ENCODE measurements around the gene TXNRD2.
A peak's percentile ranks its signal among the peaks of the same experiment; 100 is the strongest.

TXNRD2 gene

GRCh38 chr22:19986410-19987341 is 45.1 kb upstream of the TXNRD2 start:
- no peaks in the 10 kb centered on the region for H3K9me3 ChIP-seq (ENCODE audit: control insufficient read depth, low read length)
- H2BK15ac ChIP-seq (ENCODE audit: low read depth, poor library complexity, severe bottlenecking), result no peak overlapping the region
- H3K79me1 ChIP-seq (replicated peaks; ENCODE audit: low read length, poor library complexity, severe bottlenecking), result peaks cover 39% of the 10 kb centered on the region
- H2BK120ac ChIP-seq (ENCODE audit: low read depth, low read length), result no peak overlapping the region
- H2BK12ac ChIP-seq (ENCODE audit: low read length in 2 of 2), result no peak overlapping the region
- DNase-seq, result peak; percentile 77
- H3K14ac ChIP-seq (ENCODE audit: low read length in 2 of 2), result no peak overlapping the region
- no peak overlapping the region for H3K27ac ChIP-seq (ENCODE audit: low read length, poor library complexity, severe bottlenecking)
- peaks cover 0 to 2% of the 10 kb centered on the region in 2 experiments for H3K27me3 ChIP-seq (ENCODE audit: control insufficient read depth in 1 of 2, insufficient read depth in 1 of 2, low read length in 2 of 2)
- peak overlapping the region; percentile 9 to 47 for H3K4ac ChIP-seq (ENCODE audit: low read depth in 1 of 2, low read length in 2 of 2)
- H3K4me1 ChIP-seq (ENCODE audit: control insufficient read depth, insufficient read depth, low read depth, low read length), result peaks cover 58% of the 10 kb centered on the region
- H3K9ac ChIP-seq (ENCODE audit: low read length), result peak overlapping the region; percentile 84
- H3K18ac ChIP-seq (ENCODE audit: low read depth in 1 of 2, low read length in 2 of 2), result peak overlapping the region; percentile 63 to 65
- peak overlapping the region; percentile 68 to 84 for H3K4me3 ChIP-seq (ENCODE audit: insufficient read depth in 1 of 2, low read depth in 1 of 2, low read length in 2 of 2)
- H3K36me3 ChIP-seq (ENCODE audit: control insufficient read depth in 1 of 2, insufficient read depth in 2 of 2, low read depth in 1 of 2, low read length in 2 of 2), result peaks cover 0 to 9% of the 10 kb centered on the region in 2 experiments
- H3K4me2 ChIP-seq (ENCODE audit: low read length, poor library complexity, severe bottlenecking), result peak overlapping the region; percentile 86
- WGBS, result 1% methylated on average over 39 of the region's 76 CpGs
- no peak overlapping the region for H3K23ac ChIP-seq (ENCODE audit: low read length in 2 of 2)
- no peak overlapping the region for H4K91ac ChIP-seq (ENCODE audit: low read length)
- H2BK5ac ChIP-seq (ENCODE audit: low read depth, low read length, poor library complexity, severe bottlenecking), result peak overlapping the region; percentile 39
- peak overlapping the region; percentile 5 for H4K8ac ChIP-seq (ENCODE audit: low read length)
- H2AFZ ChIP-seq (ENCODE audit: low read depth, low read length), result peak overlapping the region; percentile 68
- no peak overlapping the region for H2AK5ac ChIP-seq (ENCODE audit: low read length, severe bottlenecking)

- no peak overlapping the region for H3K27ac ChIP-seq (ENCODE audit: low read length, poor library complexity, severe bottlenecking)
- H2AK5ac ChIP-seq (ENCODE audit: low read length, severe bottlenecking), result peak overlapping the region; percentile 49
- peak overlapping the region; percentile 30 for H4K91ac ChIP-seq (ENCODE audit: low read length)
Observed at GRCh38 chr22:19986011-19986409, 44.4 kb upstream of the TXNRD2 start.

GRCh38 chr22:19984851-19985811 is 43.5 kb upstream of the TXNRD2 start:
- Histone ChIP-seq H2BK120ac (ENCODE audit: low read depth, low read length) (no peak overlapping the region), H4K91ac (ENCODE audit: low read length) (no peak overlapping the region), H3K4me2 (ENCODE audit: low read length, poor library complexity, severe bottlenecking) (no peak overlapping the region), H3K14ac (ENCODE audit: low read length in 2 of 2) (no peak overlapping the region), H2BK12ac (ENCODE audit: low read length in 2 of 2) (no peak overlapping the region), H3K4me1 (ENCODE audit: control insufficient read depth, insufficient read depth, low read depth, low read length) (peaks cover 46% of the 10 kb centered on the region), H3K27me3 (ENCODE audit: control insufficient read depth in 1 of 2, insufficient read depth in 1 of 2, low read length in 2 of 2) (no peaks in the 10 kb centered on the region), H3K4ac (ENCODE audit: low read depth in 1 of 2, low read length in 2 of 2) (no peak overlapping the region), H2BK5ac (ENCODE audit: low read depth, low read length, poor library complexity, severe bottlenecking) (no peak overlapping the region), H4K8ac (ENCODE audit: low read length) (no peak overlapping the region), H2AK5ac (ENCODE audit: low read length, severe bottlenecking) (peak overlapping the region; percentile 71), H3K36me3 (ENCODE audit: control insufficient read depth in 1 of 2, insufficient read depth in 2 of 2, low read depth in 1 of 2, low read length in 2 of 2) (peaks cover 0 to 24% of the 10 kb centered on the region in 2 experiments), H3K4me3 (ENCODE audit: insufficient read depth in 1 of 2, low read depth in 1 of 2, low read length in 2 of 2) (no peak overlapping the region), H2AFZ (ENCODE audit: low read depth, low read length) (no peak overlapping the region), H3K79me1 (replicated peaks; ENCODE audit: low read length, poor library complexity, severe bottlenecking) (peaks cover 40% of the 10 kb centered on the region), H3K23ac (ENCODE audit: low read length in 2 of 2) (no peak overlapping the region), H3K27ac (ENCODE audit: low read length, poor library complexity, severe bottlenecking) (no peak overlapping the region), H2BK15ac (ENCODE audit: low read depth, poor library complexity, severe bottlenecking) (no peak overlapping the region), H3K9me3 (ENCODE audit: control insufficient read depth, low read length) (no peaks in the 10 kb centered on the region), H3K9ac (ENCODE audit: low read length) (no peak overlapping the region), H3K18ac (ENCODE audit: low read depth in 1 of 2, low read length in 2 of 2) (no peak overlapping the region)
- DNase-seq, result no peak
- 89% methylated on average over 11 of the region's 11 CpGs for WGBS

More at GRCh38 chr22:19986011-19986409, 44.4 kb upstream of the TXNRD2 start:
- Histone ChIP-seq H2AFZ (ENCODE audit: low read depth, low read length) (no peak overlapping the region), H2BK120ac (ENCODE audit: low read depth, low read length) (no peak overlapping the region), H3K36me3 (ENCODE audit: control insufficient read depth in 1 of 2, insufficient read depth in 2 of 2, low read depth in 1 of 2, low read length in 2 of 2) (peaks cover 0 to 16% of the 10 kb centered on the region in 2 experiments), H3K14ac (ENCODE audit: low read length in 2 of 2) (no peak overlapping the region), H3K18ac (ENCODE audit: low read depth in 1 of 2, low read length in 2 of 2) (no peak overlapping the region), H2BK5ac (ENCODE audit: low read depth, low read length, poor library complexity, severe bottlenecking) (no peak overlapping the region), H4K8ac (ENCODE audit: low read length) (no peak overlapping the region), H3K4me1 (ENCODE audit: control insufficient read depth, insufficient read depth, low read depth, low read length) (peaks cover 53% of the 10 kb centered on the region), H3K9ac (ENCODE audit: low read length) (peak overlapping the region; percentile 84), H3K4me3 (ENCODE audit: insufficient read depth in 1 of 2, low read depth in 1 of 2, low read length in 2 of 2) (peak overlapping the region; percentile 68 to 84), H3K23ac (ENCODE audit: low read length in 2 of 2) (peak overlapping the region in 1 of 2 experiments; percentile 24), H3K79me1 (replicated peaks; ENCODE audit: low read length, poor library complexity, severe bottlenecking) (peaks cover 40% of the 10 kb centered on the region), H3K27me3 (ENCODE audit: control insufficient read depth in 1 of 2, insufficient read depth in 1 of 2, low read length in 2 of 2) (peaks cover 0 to under 1% of the 10 kb centered on the region in 2 experiments), H2BK12ac (ENCODE audit: low read length in 2 of 2) (no peak overlapping the region), H3K4ac (ENCODE audit: low read depth in 1 of 2, low read length in 2 of 2) (no peak overlapping the region), H2BK15ac (ENCODE audit: low read depth, poor library complexity, severe bottlenecking) (no peak overlapping the region), H3K4me2 (ENCODE audit: low read length, poor library complexity, severe bottlenecking) (peak overlapping the region; percentile 86), H3K9me3 (ENCODE audit: control insufficient read depth, low read length) (no peaks in the 10 kb centered on the region)
- no peak for DNase-seq
- 88% methylated on average over 2 of the region's 2 CpGs for WGBS
